ENCODE results near the gene AJAP1.
A peak's percentile ranks its signal among the peaks of the same experiment; 100 is the strongest.

Gene AJAP1

GRCh38 chr1:4631321-4631720 lies 23.1 kb upstream of the AJAP1 start:
- no peak for DNase-seq

- DNase-seq, result no peak
Observed at GRCh38 chr1:4633346-4633745, 21.1 kb upstream of the AJAP1 start.

- peak in 1 of 2 donors; percentile 1 for DNase-seq
Observed at GRCh38 chr1:4634156-4634792, 20.1 kb upstream of the AJAP1 start.

- no peak for DNase-seq
Observed at GRCh38 chr1:4634793-4635406, 19.5 kb upstream of the AJAP1 start.

GRCh38 chr1:4636186-4636585 lies 18.2 kb upstream of the AJAP1 start:
- DNase-seq, result no peak

GRCh38 chr1:4636644-4637380 lies 17.6 kb upstream of the AJAP1 start:
- no peak for DNase-seq

GRCh38 chr1:4637616-4638344 lies 16.6 kb upstream of the AJAP1 start:
- DNase-seq, result no peak

GRCh38 chr1:4638345-4638729 lies 16.1 kb upstream of the AJAP1 start:
- no peak for DNase-seq

GRCh38 chr1:4640931-4641330 lies 13.5 kb upstream of the AJAP1 start:
- DNase-seq, result no peak

GRCh38 chr1:4647391-4647790 lies 7.0 kb upstream of the AJAP1 start:
- no peak for DNase-seq

- DNase-seq, result no peak
Observed at GRCh38 chr1:4648657-4649056, 5.8 kb upstream of the AJAP1 start.

GRCh38 chr1:4650481-4650880 lies 3.9 kb upstream of the AJAP1 start:
- DNase-seq, result no peak

GRCh38 chr1:4650981-4651380 lies 3.4 kb upstream of the AJAP1 start:
- DNase-seq, result no peak

GRCh38 chr1:4652631-4653327 lies 1.6 kb upstream of the AJAP1 start:
- peak in 1 of 2 donors; percentile 62 for DNase-seq

GRCh38 chr1:4653328-4653660 lies 1.1 kb upstream of the AJAP1 start:
- DNase-seq, result no peak

- DNase-seq, result peak in 1 of 2 donors; percentile 41
Observed at GRCh38 chr1:4654764-4655673, 610 bp downstream of the AJAP1 start.

GRCh38 chr1:4655674-4656532 lies 1.5 kb downstream of the AJAP1 start:
- peak; percentile 84 to 92 for DNase-seq

- DNase-seq, result peak in 1 of 2 donors; percentile 25
Observed at GRCh38 chr1:4656533-4657140, 2.2 kb downstream of the AJAP1 start.

- DNase-seq, result no peak
Observed at GRCh38 chr1:4657244-4657789, 2.9 kb downstream of the AJAP1 start.

GRCh38 chr1:4657960-4658541 lies 3.6 kb downstream of the AJAP1 start:
- peak; percentile 65 to 70 for DNase-seq

Measured in hippocampal formation (tissue), 2 donors.